Dedifferentiated amniotic fluid mesenchymal stem cell (primary cell): ENCODE results near the gene SLC22A1.
"Not testable (repeated sequence)": the region's sequence is repeated elsewhere in the genome, so short reads cannot be mapped to it uniquely, and the experiment has no call there.

Experiments
- DNase-seq: peaks from one replicate; pipeline ENCODE4 v3.0.0-alpha.2; 2016; ENCODE audit errors: extremely low spot score

SLC22A1 gene

DNA sequence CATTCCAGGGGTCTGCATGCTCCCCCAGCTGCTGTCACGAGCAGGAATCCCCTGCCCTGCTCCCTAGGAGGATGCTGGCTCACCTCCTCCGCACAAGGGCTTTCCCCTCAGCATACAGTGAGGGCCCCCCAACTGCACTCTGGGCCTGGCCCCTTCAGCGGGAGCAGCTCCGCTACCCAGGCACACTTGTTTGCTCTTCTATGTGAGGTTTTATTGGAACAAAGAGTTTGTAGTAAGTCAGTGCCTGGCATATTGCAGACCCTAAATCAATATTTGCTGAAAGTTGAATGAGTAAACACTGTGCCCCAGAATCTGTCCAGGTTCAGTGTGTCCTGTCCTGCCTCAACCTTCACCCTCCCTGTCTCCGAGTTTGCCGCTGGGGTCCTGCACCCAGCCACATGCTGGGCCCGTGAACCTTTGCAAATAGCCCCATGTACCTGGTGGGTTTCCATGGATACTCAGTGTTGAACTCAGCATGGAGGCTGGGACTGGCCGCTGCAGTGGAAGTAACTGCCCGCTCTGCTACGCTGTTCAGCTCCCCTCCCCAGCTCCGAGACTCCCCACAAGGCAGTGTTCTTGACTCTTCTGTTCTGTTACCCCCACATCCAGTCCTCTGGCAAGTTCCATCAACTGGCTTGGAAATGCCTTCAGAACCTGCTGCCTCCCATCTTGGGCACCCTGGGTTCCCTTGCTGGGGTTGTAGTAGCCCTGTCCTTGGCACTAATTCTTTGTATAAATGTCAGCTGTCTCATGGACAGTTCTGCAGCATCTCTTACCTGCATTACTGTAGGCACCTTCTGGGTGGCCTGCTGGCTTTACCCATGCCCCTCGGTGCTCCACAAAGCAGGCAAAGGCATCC, 15.7 kb downstream of the SLC22A1 start:
- no peak for DNase-seq

DNA sequence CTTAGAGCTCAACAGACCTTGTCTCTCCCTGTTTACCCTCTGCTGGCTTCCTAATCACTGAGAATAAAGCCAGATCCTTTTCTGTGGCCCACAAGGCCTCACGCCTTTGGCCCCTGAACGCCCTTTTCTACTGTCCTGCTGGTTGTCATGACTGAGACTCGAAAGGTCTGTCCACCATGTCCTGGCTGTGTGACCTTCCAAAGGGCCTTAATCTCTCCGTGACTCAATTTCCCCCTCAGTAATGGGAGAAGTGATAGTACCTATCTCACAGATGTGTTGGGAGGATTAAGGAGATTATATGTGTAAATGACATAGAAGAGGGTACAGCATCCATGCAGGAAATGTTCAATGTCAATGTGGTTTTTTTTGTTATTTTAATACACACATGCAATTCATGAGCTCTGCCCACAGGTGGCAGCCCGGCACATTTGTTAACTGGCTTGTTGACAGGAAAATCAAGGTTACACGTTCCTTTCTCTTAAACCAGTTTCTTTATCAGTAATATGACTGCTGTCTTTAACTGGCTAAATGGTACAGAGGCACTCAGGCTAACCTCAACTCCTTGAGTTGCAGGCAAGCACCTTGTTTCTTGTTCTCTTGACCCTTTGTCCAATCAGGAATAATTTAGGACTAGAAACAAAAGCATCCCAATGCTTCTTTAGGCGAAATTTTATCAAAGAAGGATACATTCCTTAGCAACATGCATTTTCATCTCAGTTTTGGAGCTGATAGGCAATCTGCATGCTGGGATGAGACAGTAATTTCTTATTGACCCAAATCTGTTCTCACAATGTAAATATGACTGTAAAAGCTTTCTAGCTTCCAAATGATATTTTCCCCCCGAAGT, 16.6 kb downstream of the SLC22A1 start:
- peak; percentile 79 for DNase-seq

- DNase-seq = no peak
Observed at GRCh38 chr6:160138839-160139419, 17.3 kb downstream of the SLC22A1 start.

DNA sequence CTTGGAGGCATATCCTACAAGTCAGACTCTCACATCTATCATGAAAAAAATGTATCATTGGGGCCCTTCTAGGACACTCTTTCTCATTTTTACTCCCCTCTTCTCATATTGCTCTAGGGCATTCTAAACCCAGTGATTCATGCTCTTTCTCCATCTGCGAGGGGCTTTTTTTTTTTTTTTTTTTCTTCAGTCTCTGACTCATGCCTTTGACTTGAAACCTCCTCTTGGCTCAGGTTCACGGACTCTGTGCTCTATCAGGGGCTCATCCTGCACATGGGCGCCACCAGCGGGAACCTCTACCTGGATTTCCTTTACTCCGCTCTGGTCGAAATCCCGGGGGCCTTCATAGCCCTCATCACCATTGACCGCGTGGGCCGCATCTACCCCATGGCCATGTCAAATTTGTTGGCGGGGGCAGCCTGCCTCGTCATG, 17.8 kb downstream of the SLC22A1 start:
- peak; percentile 83 for DNase-seq

GRCh38 chr6:160140493-160140892, 18.9 kb downstream of the SLC22A1 start:
- DNase-seq = not testable (repeated sequence)

DNA sequence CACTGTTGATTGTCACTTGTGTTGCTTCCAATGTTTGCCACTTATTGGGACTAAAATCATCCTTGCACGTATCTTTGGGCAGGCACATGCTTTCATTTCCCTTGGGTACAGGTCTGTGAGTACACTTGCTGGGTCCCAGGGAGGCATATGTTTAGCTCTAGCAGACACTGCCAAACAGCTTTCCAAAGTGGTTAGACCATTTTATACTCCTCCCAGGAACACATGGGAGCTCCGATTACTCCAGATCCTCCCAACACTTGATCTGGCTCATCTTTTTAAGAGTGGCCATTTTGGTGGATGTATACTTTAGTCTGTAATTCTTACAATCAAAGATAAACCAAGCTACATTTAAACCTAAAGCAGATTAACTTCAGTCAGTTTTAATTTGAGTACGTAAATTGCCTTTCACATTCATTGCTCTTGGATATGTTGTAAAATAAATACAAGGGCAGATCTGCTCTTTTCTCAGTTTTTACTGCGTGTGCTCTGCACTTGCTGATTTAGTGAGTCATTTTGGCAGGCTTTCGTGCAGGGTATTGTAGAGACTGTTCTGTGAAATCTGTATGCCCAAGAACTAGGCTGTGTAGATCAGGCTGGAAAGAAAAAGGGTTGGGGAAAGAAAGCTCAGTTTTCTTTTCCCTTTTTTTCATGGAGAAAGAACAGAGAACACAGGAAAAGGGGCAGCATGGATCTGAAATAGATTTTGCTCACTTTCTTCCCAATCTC, 19.5 kb downstream of the SLC22A1 start:
- DNase-seq = peak; percentile 66

DNA sequence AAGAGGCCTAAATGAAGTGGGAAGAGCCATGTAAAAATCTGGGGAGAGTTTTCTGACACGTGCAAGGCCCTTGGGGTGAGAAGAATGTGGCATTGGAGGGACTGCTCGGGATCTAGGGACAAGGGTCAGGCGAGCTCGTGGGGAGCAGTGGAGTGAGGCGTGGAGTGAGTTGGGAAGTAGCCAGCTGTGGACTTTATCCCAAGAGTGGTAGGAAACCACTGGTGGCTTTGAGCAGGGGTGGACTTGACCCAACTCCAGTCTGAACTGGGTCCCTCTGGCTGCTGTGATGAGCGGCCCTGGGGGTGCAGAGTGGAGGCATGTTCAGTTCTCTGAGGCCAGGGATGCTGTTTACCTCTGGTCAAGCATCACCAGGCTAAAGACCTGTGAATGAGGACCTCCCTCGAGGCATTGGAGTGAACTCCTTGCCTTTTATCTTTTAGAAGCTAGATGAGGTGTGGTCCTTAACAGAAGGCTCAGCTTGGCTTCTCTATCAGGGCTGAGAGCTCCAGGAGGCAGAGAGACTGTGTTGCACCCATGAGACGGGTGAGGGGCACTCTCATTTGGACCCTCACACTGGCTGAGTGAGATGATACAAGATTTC, 20.6 kb downstream of the SLC22A1 start:
- DNase-seq = no peak

DNA sequence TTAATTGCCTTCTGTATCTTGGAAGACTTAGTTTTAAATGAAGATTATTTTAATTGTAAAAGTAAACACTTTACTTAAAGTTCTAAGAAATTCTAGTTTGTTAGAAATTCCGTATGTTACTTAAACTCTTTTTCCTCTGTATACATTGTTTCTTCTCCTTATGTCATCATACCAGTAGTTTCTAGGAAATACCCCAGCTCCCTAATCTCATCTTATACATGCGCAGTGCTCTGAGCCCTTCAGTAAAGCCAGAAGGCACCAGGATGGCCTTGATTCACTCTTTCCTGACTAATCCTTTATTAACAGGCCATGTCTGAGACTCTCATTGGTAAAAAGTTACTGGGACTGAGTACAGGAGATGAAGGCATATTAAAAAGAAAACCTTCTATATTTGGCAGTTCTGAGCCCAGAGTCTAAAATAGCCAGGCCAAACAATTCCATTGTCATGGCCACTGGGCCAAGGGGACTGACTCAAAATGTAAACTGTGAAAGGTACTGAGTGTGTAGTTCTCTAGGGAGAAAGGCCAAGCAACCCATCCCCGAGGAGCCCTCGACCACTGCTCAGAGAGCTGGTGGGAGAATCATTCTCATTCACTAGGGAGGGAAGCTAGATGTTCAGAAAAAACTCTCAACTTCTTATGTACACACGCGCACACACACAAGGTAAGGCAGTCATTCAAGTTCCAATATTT, 25.0 kb downstream of the SLC22A1 start:
- no peak for DNase-seq

DNA sequence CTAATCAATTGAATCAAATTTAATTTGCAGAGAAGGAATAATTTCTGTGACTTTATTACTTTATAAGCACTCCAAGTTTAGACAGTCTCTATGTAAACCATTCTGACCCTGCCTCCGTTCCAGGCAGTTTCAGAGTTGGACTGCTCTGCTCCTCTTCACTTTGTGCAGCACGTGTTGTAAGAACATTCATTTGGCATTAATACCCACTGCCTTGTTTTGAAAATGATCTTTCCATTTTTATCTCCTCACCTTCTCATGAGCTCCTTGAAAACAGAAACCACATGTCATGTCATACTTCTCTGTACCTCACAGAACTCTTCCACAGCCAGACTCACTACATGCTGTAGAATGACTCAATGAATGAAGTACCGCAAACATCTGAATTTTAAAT, 25.5 kb downstream of the SLC22A1 start:
- no peak for DNase-seq

- DNase-seq = no peak
Observed at GRCh38 chr6:160154471-160154870, 32.9 kb downstream of the SLC22A1 start.

DNA sequence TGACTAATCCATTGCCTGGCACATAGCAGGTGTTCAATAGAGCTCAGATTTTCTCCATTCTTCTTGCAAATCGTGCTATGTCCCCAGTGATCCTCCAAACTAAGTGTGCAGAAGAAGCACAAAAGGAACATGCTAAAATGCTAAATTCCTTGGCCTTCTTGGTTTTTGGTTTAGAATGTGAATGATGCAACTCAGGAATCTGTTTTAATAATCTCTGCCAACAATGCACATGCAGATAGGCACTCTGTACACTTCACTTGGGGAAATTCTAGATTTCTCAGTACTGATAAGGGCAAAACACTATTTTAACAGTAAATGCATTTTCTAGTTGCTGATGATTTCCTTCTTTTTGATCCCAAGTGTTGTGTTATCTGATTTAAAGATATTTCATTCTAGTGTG, 35.2 kb downstream of the SLC22A1 start:
- DNase-seq = peak; percentile 63

- no peak for DNase-seq
Observed at GRCh38 chr6:160160450-160160849, 38.8 kb downstream of the SLC22A1 start.

DNA sequence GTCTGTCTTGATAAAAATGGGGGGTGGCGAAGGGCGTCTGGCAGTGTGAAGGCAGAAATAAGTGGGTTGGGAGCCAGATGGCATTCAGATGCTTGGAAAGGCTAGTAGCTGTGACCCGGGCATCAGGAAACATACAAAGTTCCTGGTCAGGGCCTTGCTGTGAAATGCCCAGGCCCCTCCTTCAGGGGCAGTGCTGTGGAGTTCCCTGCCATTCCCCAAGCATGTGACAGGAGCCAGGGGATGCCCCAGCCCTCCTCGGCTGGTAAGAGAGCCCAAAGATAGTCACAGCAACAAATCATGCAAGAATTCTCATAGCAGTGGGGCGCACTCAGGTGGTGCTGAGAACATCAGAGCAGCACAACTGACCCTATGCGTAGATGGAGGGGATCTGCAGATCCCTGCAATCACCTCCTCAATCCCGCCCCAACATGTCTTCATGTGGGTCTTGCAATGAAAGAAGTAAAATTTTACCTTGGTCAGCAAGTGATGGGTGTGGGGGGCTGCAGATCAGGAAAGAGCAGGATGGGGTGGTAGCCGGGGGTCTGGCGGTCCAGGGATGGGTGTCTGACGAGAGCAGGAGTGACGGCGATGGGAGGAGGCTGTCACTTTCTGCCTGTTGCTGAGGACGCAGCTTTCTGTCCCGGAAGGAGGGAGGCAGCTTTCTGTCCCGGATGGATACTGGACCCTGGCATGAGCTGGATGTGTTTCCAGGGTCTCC, 39.5 kb downstream of the SLC22A1 start:
- no peak for DNase-seq

- DNase-seq = no peak
Observed at GRCh38 chr6:160161647-160161986, 40.0 kb downstream of the SLC22A1 start.

GRCh38 chr6:160162030-160162566, 40.5 kb downstream of the SLC22A1 start:
- no peak for DNase-seq

DNA sequence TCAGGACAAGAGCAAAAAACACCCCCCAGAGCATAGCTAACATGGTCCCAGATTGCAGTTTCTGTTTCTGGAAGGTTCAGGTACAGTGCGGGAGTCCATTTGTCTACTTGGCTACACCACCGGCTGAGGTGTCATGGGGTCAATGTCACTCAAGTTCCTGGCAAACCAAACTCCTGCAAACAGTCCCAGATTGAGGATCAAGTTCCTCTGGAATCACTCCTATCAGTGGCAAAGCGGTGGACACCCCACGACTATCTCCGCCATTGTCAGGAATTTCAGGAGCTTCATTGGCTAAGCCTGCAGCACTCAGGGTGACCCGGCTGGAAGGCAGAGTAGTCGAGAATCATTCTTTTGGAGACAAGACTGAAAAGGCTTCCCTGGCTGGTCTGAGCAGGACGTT, 41.8 kb downstream of the SLC22A1 start:
- DNase-seq = no peak

GRCh38 chr6:160163912-160164311, 42.3 kb downstream of the SLC22A1 start:
- DNase-seq = no peak

GRCh38 chr6:160165928-160166327, 44.3 kb downstream of the SLC22A1 start:
- DNase-seq = not testable (repeated sequence)

DNA sequence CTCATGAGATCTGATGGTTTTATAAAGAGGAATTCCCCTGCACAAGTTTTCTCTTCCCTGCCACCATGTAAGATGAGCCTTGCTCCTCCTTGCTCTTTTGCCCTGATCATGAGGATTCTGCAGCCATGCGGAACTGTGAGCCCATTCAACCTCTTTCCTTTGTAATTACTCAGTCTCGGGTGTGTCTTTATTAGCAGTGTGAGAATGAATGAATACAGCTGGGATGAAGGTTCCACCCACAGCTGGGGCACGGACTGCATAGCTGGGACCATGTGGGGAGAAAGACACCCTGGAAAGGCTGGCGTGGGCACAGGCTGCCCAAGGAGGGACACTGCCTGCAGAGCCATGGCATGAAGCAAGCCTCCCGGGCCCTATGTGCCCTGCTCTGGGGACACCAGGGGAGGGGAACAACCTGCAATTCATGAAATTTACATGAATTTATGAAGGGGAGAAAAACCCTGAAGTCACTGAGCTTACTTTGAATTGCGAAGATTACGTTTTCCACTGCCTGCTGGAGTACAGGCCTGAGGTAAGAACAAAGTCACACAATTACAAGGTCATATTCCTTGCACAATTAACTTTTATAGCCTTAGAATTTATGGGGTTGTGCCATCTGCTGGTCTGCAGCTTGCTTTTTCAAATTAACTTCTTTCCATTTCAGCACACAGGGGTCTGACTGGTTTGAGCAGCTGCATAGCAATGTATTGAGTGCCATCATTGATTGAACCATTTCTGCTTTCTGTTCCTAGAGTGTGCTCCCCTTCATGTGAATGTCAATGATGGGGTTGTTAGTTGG, 46.2 kb downstream of the SLC22A1 start:
- DNase-seq = no peak
